K562 (cell line): ENCODE data around the gene ASIC1. TPM values are rescaled to one million over a fixed set of nuclear protein-coding genes. Genes with fewer than 3 reads are reported as not detected.

ENCODE experiments used
- BCOR ChIP-seq: fragments of 450-650 bp; IDR thresholded peaks from 2 replicates; pipeline ENCODE4 v1.6.1; 2016
- CHD4 ChIP-seq: fragments of 200-600 bp; sonication (generic); IDR thresholded peaks from 3 replicates; pipeline ENCODE4 v1.6.1; 2012; ENCODE audit warnings: low read depth, mild to moderate bottlenecking, mixed read lengths, low read length, inconsistent platforms; ENCODE audit not compliant: insufficient read depth, insufficient replicate concordance, poor library complexity, severe bottlenecking
- FOXA3 ChIP-seq, 2 experiments: fragments of 450-650 bp in 1 of 2; sonication (generic) in 1 of 2; formaldehyde crosslinking; IDR thresholded peaks in 1 of 2; conservative IDR thresholded peaks in 1 of 2; 2 replicates each; pipeline versions ENCODE4 v1.4.0 to v1.8.0; 2020 to 2022; ENCODE audit warnings: mild to moderate bottlenecking in 2 of 2, missing genetic modification reagents in 1 of 2
- KLF16 ChIP-seq: IDR thresholded peaks from 2 replicates; pipeline ENCODE4 v1.6.1; 2016; ENCODE audit warnings: antibody characterized with exemption
- MTA2 ChIP-seq: fragments of 450-650 bp; IDR thresholded peaks from 2 replicates; pipeline ENCODE4 v1.6.1; 2016; ENCODE audit warnings: low read depth
- PREB ChIP-seq: sonication (generic); formaldehyde crosslinking; IDR thresholded peaks from 2 replicates; pipeline ENCODE4 v1.8.1; 2023; ENCODE audit warnings: mild to moderate bottlenecking, missing genetic modification reagents
- RBFOX2 ChIP-seq: fragments of 200-400 bp; formaldehyde crosslinking; IDR thresholded peaks from 2 replicates; pipeline ENCODE4 v1.6.1; 2017; ENCODE audit warnings: low read depth, mild to moderate bottlenecking, low read length, moderate library complexity
- SMARCB1 ChIP-seq: IDR thresholded peaks from 2 replicates; pipeline ENCODE4 v1.6.1; 2011; ENCODE audit warnings: improper control_type of control experiment, low read depth; ENCODE audit not compliant: insufficient read length
- THAP12 ChIP-seq: fragments of 250-450 bp; sonication (Bioruptor Pico); IDR thresholded peaks from 2 replicates; pipeline ENCODE4 v1.9.0; 2021; ENCODE audit warnings: mild to moderate bottlenecking, inconsistent platforms
- ZNF121 ChIP-seq: sonication (generic); formaldehyde crosslinking; conservative IDR thresholded peaks from 2 replicates; pipeline ENCODE4 v1.8.0; 2022; ENCODE audit warnings: missing genetic modification reagents
- ZNF175 ChIP-seq: fragments of 200-800 bp; sonication (Bioruptor generic); IDR thresholded peaks from 2 replicates; pipeline ENCODE4 v1.6.1; 2016; ENCODE audit warnings: low read depth, mild to moderate bottlenecking, missing genetic modification characterization, missing compliant biosample characterization
- ZNF324 ChIP-seq: fragments of 250-450 bp; sonication (Bioruptor Pico); IDR thresholded peaks from 2 replicates; pipeline ENCODE4 v1.4.0; 2020; ENCODE audit warnings: mild to moderate bottlenecking
- ZNF592 ChIP-seq: fragments of 450-650 bp; IDR thresholded peaks from 2 replicates; pipeline ENCODE4 v1.6.1; 2017; ENCODE audit warnings: antibody characterized with exemption, mild to moderate bottlenecking
- polyA plus RNA-seq, 8 experiments: library from polyadenylated mRNA; depleted of rRNA in 4 of 8; stranded (reverse) in 5 of 8; unstranded in 3 of 8; fragments of >200 nt; fragmentation: Nextera tagmentation in 2 of 8; fragmentation: Illumina TruSeq in 1 of 8; extraction: Ambion mirVana in 2 of 8; extraction: Trizol in 1 of 8; gene quantifications; 2 replicates each; pipeline versions ENCODE4 v1.2.1 to v1.2.3, GENCODE V29; 2011 to 2014; ENCODE audit warnings: inconsistent platforms in 1 of 8, missing spikeins in 1 of 8
- total RNA-seq, 7 experiments: library from RNA; depleted of rRNA in 6 of 7; stranded (reverse); fragments of >200 nt in 6 of 7; fragmentation: Illumina TruSeq in 2 of 7; extraction: Trizol in 2 of 7; gene quantifications; 2 replicates each; pipeline versions ENCODE4 v1.2.1 to v1.2.3, GENCODE V29; 2011 to 2021; ENCODE audit warnings: low replicate concordance in 1 of 7
- TF ChIP-seq, protein P1 (sequence below): fragments of 450-650 bp; formaldehyde crosslinking; IDR thresholded peaks from 2 replicates; pipeline ENCODE4 v1.4.0; 2022; ENCODE audit warnings: mild to moderate bottlenecking, moderate library complexity
- TF ChIP-seq, protein P2 (sequence below): sonication (generic); formaldehyde crosslinking; IDR thresholded peaks from 2 replicates; pipeline ENCODE4 v1.9.0; 2022; ENCODE audit warnings: mild to moderate bottlenecking, missing genetic modification reagents

The ASIC1 gene
- total and polyA plus RNA-seq, 9 of the 15 experiments (the other 6 are each of a cell fraction or from before 2014, with no cell fraction given): 0.01 to 1.7 (median 0.45) TPM

DNA sequence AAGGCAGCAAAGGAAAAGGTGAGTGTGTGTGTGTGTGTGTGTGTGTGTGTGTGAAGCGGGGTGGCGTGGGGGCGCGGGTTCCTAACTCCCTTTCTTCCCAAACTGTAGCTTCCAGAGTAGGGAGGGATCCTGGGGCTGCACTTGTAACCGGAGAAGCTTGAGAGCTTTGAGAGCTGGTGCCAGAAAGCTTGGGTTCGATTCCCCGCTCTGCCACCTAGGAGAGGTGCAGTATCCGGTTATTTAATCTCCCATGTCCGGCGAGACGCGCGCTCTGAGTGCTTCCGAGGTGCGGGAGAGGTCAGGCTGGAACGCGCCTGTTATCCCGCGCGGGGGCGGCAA, 24.9 kb upstream of the ASIC1 start (continued):
- TF ChIP-seq, protein P1, sequence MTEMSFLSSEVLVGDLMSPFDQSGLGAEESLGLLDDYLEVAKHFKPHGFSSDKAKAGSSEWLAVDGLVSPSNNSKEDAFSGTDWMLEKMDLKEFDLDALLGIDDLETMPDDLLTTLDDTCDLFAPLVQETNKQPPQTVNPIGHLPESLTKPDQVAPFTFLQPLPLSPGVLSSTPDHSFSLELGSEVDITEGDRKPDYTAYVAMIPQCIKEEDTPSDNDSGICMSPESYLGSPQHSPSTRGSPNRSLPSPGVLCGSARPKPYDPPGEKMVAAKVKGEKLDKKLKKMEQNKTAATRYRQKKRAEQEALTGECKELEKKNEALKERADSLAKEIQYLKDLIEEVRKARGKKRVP (CRISPR knock-in tag): no peak
- no peak for TF ChIP-seq FOXA3 (CRISPR knock-in tag; conservative IDR thresholded peaks at IDR 0.05 in 1 of 2, IDR thresholded peaks at IDR 0.05 in 1 of 2)
- TF ChIP-seq THAP12 (CRISPR knock-in tag): no peak
- no peak for TF ChIP-seq CHD4
- TF ChIP-seq KLF16: no peak
- no peak for TF ChIP-seq ZNF592
- no peak for TF ChIP-seq SMARCB1
- TF ChIP-seq, protein P2, sequence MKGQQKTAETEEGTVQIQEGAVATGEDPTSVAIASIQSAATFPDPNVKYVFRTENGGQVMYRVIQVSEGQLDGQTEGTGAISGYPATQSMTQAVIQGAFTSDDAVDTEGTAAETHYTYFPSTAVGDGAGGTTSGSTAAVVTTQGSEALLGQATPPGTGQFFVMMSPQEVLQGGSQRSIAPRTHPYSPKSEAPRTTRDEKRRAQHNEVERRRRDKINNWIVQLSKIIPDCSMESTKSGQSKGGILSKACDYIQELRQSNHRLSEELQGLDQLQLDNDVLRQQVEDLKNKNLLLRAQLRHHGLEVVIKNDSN: no peak
- TF ChIP-seq MTA2: no peak
- TF ChIP-seq PREB (CRISPR knock-in tag): no peak
- no peak for TF ChIP-seq ZNF121 (CRISPR knock-in tag)
- TF ChIP-seq ZNF175: no peak
- no peak for TF ChIP-seq BCOR
- no peak for TF ChIP-seq ZNF324 (CRISPR knock-in tag)
- TF ChIP-seq RBFOX2: no peak
